Parathyroid adenoma (tissue), 2 donors: ENCODE measurements around the gene HIKESHI.

ENCODE experiments used
- H2AFZ ChIP-seq: fragments of 300-600 bp; sonication (generic); one replicate; pipeline ENCODE4 v1.7.0; 2017; ENCODE audit warnings: antibody characterized with exemption, mild to moderate bottlenecking
- H3K27ac ChIP-seq: fragments of 300-600 bp; sonication (generic); one replicate; pipeline ENCODE4 v1.7.0; 2017
- H3K27me3 ChIP-seq: fragments of 300-600 bp; sonication (generic); one replicate; pipeline ENCODE4 v1.7.0; 2017; ENCODE audit warnings: low read length; ENCODE audit not compliant: control insufficient read depth, insufficient read depth
- H3K36me3 ChIP-seq: fragments of 300-600 bp; sonication (generic); one replicate; pipeline ENCODE4 v1.7.0; 2017; ENCODE audit warnings: low read length; ENCODE audit not compliant: control insufficient read depth, insufficient read depth
- H3K4me1 ChIP-seq: fragments of 300-600 bp; sonication (generic); one replicate; pipeline ENCODE4 v1.7.0; 2017; ENCODE audit warnings: control low read depth
- H3K4me2 ChIP-seq: fragments of 300-600 bp; sonication (generic); one replicate; pipeline ENCODE4 v1.7.0; 2017; ENCODE audit warnings: low read length
- H3K4me3 ChIP-seq: fragments of 300-600 bp; sonication (generic); one replicate; pipeline ENCODE4 v1.7.0; 2017; ENCODE audit warnings: low read depth, low read length
- H3K79me2 ChIP-seq: fragments of 300-600 bp; sonication (generic); one replicate; pipeline ENCODE4 v1.7.0; 2017; ENCODE audit warnings: control low read depth
- H3K9ac ChIP-seq: fragments of 300-600 bp; sonication (generic); one replicate; pipeline ENCODE4 v1.7.0; 2017; ENCODE audit warnings: mild to moderate bottlenecking
- H3K9me3 ChIP-seq: fragments of 300-600 bp; sonication (generic); one replicate; pipeline ENCODE4 v1.7.0; 2017; ENCODE audit warnings: low read length; ENCODE audit not compliant: control insufficient read depth
- CTCF ChIP-seq: fragments of 300-600 bp; sonication (generic); IDR thresholded peaks from one replicate; pipeline ENCODE4 v1.7.0; 2017; ENCODE audit warnings: antibody characterized with exemption, mild to moderate bottlenecking
- donor health status: primary hyperparathyroidism.

Gene HIKESHI

DNA sequence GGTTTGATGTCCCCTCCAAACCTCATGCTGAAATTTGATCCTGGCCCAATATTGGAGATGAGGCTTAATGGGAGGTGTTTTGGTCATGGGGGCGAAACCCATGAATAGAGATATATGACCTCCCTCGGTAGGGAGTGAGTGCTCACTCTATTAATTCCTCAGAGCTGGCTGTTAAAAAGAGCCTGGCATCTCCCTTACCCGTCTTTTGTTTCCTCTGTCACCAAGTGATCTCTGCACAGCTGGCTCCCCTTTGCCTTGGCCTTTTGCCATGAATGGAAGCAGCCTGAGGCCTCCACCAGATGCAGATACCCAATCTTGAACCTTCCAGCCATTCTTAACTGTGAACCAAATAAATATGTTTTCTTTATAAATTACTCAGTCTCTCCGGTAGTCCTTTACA is 68.1 kb downstream of the HIKESHI start:
- no peak for TF ChIP-seq CTCF
- Histone ChIP-seq H3K79me2 (no peaks in the 10 kb centered on the region), H3K27me3 (no peaks in the 10 kb centered on the region), H3K4me2 (no peak overlapping the region), H3K4me3 (no peak overlapping the region), H3K27ac (no peak overlapping the region), H3K9ac (no peak overlapping the region), H3K4me1 (no peaks in the 10 kb centered on the region), H3K9me3 (no peaks in the 10 kb centered on the region), H2AFZ (no peak overlapping the region), H3K36me3 (no peaks in the 10 kb centered on the region)

GRCh38 chr11:86370922-86371594 is 69.0 kb downstream of the HIKESHI start:
- H3K9ac ChIP-seq, result no peak overlapping the region
- H2AFZ ChIP-seq, result no peak overlapping the region
- H3K27me3 ChIP-seq, result no peaks in the 10 kb centered on the region
- no peaks in the 10 kb centered on the region for H3K79me2 ChIP-seq
- H3K4me1 ChIP-seq, result no peaks in the 10 kb centered on the region
- H3K9me3 ChIP-seq, result no peaks in the 10 kb centered on the region
- H3K4me2 ChIP-seq, result no peak overlapping the region
- no peak overlapping the region for H3K27ac ChIP-seq
- no peak for TF ChIP-seq CTCF
- no peak overlapping the region for H3K4me3 ChIP-seq
- no peaks in the 10 kb centered on the region for H3K36me3 ChIP-seq

- H2AFZ ChIP-seq, result no peak overlapping the region
- H3K79me2 ChIP-seq, result no peaks in the 10 kb centered on the region
- H3K27ac ChIP-seq, result no peak overlapping the region
- H3K4me3 ChIP-seq, result no peak overlapping the region
- H3K9ac ChIP-seq, result no peak overlapping the region
- H3K9me3 ChIP-seq, result no peaks in the 10 kb centered on the region
- H3K36me3 ChIP-seq, result no peaks in the 10 kb centered on the region
- TF ChIP-seq CTCF, result no peak
- H3K4me1 ChIP-seq, result no peaks in the 10 kb centered on the region
- no peak overlapping the region for H3K4me2 ChIP-seq
- no peaks in the 10 kb centered on the region for H3K27me3 ChIP-seq
Measured at GRCh38 chr11:86372041-86372440, 70.0 kb downstream of the HIKESHI start.

DNA sequence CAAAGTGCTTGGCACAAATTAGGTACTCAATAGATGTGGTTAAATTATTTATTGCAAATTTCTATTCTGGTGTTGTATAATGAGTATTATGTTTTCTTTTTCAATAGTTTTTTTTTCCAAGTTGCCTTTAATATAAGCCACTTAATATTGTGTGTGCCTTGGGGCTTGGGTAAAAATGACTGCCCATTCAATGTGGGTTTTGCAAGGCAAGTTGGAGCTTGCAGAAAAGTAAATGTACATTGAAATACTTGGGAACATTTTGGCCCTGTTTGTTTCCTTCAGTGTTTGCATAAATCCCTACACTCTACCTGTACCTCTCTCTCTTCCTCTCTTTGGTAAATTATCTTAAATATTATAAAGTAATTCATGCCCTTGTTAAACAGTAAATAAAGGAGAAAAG is 70.5 kb downstream of the HIKESHI start:
- H3K9ac ChIP-seq, result no peak overlapping the region
- H2AFZ ChIP-seq, result no peak overlapping the region

More for the DNA sequence above, 70.5 kb downstream of the HIKESHI start:
- H3K36me3 ChIP-seq, result no peaks in the 10 kb centered on the region
- no peak overlapping the region for H3K27ac ChIP-seq
- TF ChIP-seq CTCF, result no peak
- no peaks in the 10 kb centered on the region for H3K79me2 ChIP-seq
- H3K4me2 ChIP-seq, result no peak overlapping the region
- H3K4me3 ChIP-seq, result no peak overlapping the region
- no peaks in the 10 kb centered on the region for H3K27me3 ChIP-seq
- H3K9me3 ChIP-seq, result no peaks in the 10 kb centered on the region
- no peaks in the 10 kb centered on the region for H3K4me1 ChIP-seq
